Mesenchymal stem cell (in vitro differentiated cells and primary cell): Measurements from ENCODE around the gene OSM.

Source experiments
- DNase-seq: peaks from one replicate; pipeline ENCODE4 v3.0.0-alpha.2; 2013
- H2AFZ ChIP-seq: one replicate; pipeline ENCODE4 v1.6.1; 2013; ENCODE audit warnings: low read depth, mild to moderate bottlenecking, control low read depth, inconsistent platforms, low read length, moderate library complexity
- H2AK5ac ChIP-seq: 2 replicates; pipeline ENCODE4 v1.6.1; 2013; ENCODE audit warnings: low read length, moderate library complexity, mild to moderate bottlenecking, inconsistent platforms; ENCODE audit not compliant: severe bottlenecking
- H2BK120ac ChIP-seq: one replicate; pipeline ENCODE4 v1.6.1; 2013; ENCODE audit warnings: low read depth, mild to moderate bottlenecking, inconsistent platforms, low read length, moderate library complexity
- H2BK12ac ChIP-seq, 2 experiments: one replicate each; pipeline ENCODE4 v1.6.1; 2013; ENCODE audit warnings: inconsistent platforms in 2 of 2, low read length in 2 of 2, mild to moderate bottlenecking in 2 of 2, moderate library complexity in 2 of 2, control low read depth in 1 of 2
- H2BK15ac ChIP-seq: one replicate; pipeline ENCODE4 v1.6.1; 2013; ENCODE audit warnings: mild to moderate bottlenecking, low read depth, inconsistent platforms; ENCODE audit not compliant: poor library complexity, severe bottlenecking
- H2BK5ac ChIP-seq: 2 replicates; pipeline ENCODE4 v1.6.1; 2013; ENCODE audit warnings: low read depth, mild to moderate bottlenecking, low read length, control low read depth, inconsistent platforms; ENCODE audit not compliant: poor library complexity, severe bottlenecking
- H3K14ac ChIP-seq, 2 experiments: one replicate each; pipeline ENCODE4 v1.6.1; 2013; ENCODE audit warnings: inconsistent platforms in 2 of 2, low read length in 2 of 2, control low read depth in 1 of 2, mild to moderate bottlenecking in 1 of 2, moderate library complexity in 1 of 2
- H3K18ac ChIP-seq, 2 experiments: one replicate each; pipeline ENCODE4 v1.6.1; 2013; ENCODE audit warnings: inconsistent platforms in 2 of 2, low read length in 2 of 2, control low read depth in 1 of 2, low read depth in 1 of 2, mild to moderate bottlenecking in 1 of 2
- H3K23ac ChIP-seq, 2 experiments: one replicate each; pipeline ENCODE4 v1.6.1; 2013; ENCODE audit warnings: inconsistent platforms in 2 of 2, low read length in 2 of 2, mild to moderate bottlenecking in 2 of 2, moderate library complexity in 2 of 2, control low read depth in 1 of 2
- H3K27ac ChIP-seq: 2 replicates; pipeline ENCODE4 v1.5.1; 2013; ENCODE audit warnings: mild to moderate bottlenecking, moderate library complexity, low read length, control low read depth, inconsistent platforms; ENCODE audit not compliant: poor library complexity, severe bottlenecking
- H3K27me3 ChIP-seq, 2 experiments: 2 replicates each; pipeline versions ENCODE4 v1.6.1 to v1.7.0; 2013; ENCODE audit warnings: low read length in 2 of 2, mild to moderate bottlenecking in 2 of 2, moderate library complexity in 2 of 2, control low read depth in 1 of 2, inconsistent platforms in 1 of 2; ENCODE audit not compliant: control insufficient read depth in 1 of 2, insufficient read depth in 1 of 2
- H3K36me3 ChIP-seq, 2 experiments: 2 replicates each; pipeline versions ENCODE4 v1.6.1 to v1.7.0; 2013; ENCODE audit warnings: low read length in 2 of 2, control low read depth in 1 of 2, inconsistent platforms in 1 of 2, low read depth in 1 of 2, mild to moderate bottlenecking in 1 of 2; ENCODE audit not compliant: insufficient read depth in 2 of 2, control insufficient read depth in 1 of 2
- H3K4ac ChIP-seq, 2 experiments: one replicate each; pipeline ENCODE4 v1.6.1; 2013; ENCODE audit warnings: inconsistent platforms in 2 of 2, low read length in 2 of 2, mild to moderate bottlenecking in 2 of 2, moderate library complexity in 2 of 2, control low read depth in 1 of 2, low read depth in 1 of 2
- H3K4me1 ChIP-seq: 2 replicates; pipeline ENCODE4 v1.6.1; 2013; ENCODE audit warnings: low read depth, low read length, control low read depth; ENCODE audit not compliant: control insufficient read depth, insufficient read depth
- H3K4me2 ChIP-seq: 2 replicates; pipeline ENCODE4 v1.6.1; 2013; ENCODE audit warnings: low read length, mild to moderate bottlenecking, inconsistent platforms; ENCODE audit not compliant: poor library complexity, severe bottlenecking
- H3K4me3 ChIP-seq, 2 experiments: 2 replicates each; pipeline versions ENCODE4 v1.5.1 to v1.7.0; 2013; ENCODE audit warnings: low read length in 2 of 2, mild to moderate bottlenecking in 2 of 2, control low read depth in 1 of 2, low read depth in 1 of 2; ENCODE audit not compliant: insufficient read depth in 1 of 2
- H3K79me1 ChIP-seq: replicated peaks from 2 replicates; pipeline ENCODE4 v1.6.1; 2013; ENCODE audit warnings: mild to moderate bottlenecking, control low read depth, low read length, inconsistent platforms; ENCODE audit not compliant: poor library complexity, severe bottlenecking
- H3K9ac ChIP-seq: 2 replicates; pipeline ENCODE4 v1.7.0; 2013; ENCODE audit warnings: mild to moderate bottlenecking, low read length, moderate library complexity
- H3K9me3 ChIP-seq: 2 replicates; pipeline ENCODE4 v1.7.0; 2013; ENCODE audit warnings: mild to moderate bottlenecking, low read length; ENCODE audit not compliant: control insufficient read depth
- H4K8ac ChIP-seq: one replicate; pipeline ENCODE4 v1.6.1; 2013; ENCODE audit warnings: inconsistent platforms, mild to moderate bottlenecking, low read length, moderate library complexity
- H4K91ac ChIP-seq: one replicate; pipeline ENCODE4 v1.6.1; 2013; ENCODE audit warnings: mild to moderate bottlenecking, low read length, inconsistent platforms
- WGBS: methylation state at CpG from one replicate; pipeline ENCODE4 v1.1.7; 2013; ENCODE audit warnings: mixed read lengths; 5-methylcytosine and 5-hydroxymethylcytosine counted together

The OSM gene

DNA sequence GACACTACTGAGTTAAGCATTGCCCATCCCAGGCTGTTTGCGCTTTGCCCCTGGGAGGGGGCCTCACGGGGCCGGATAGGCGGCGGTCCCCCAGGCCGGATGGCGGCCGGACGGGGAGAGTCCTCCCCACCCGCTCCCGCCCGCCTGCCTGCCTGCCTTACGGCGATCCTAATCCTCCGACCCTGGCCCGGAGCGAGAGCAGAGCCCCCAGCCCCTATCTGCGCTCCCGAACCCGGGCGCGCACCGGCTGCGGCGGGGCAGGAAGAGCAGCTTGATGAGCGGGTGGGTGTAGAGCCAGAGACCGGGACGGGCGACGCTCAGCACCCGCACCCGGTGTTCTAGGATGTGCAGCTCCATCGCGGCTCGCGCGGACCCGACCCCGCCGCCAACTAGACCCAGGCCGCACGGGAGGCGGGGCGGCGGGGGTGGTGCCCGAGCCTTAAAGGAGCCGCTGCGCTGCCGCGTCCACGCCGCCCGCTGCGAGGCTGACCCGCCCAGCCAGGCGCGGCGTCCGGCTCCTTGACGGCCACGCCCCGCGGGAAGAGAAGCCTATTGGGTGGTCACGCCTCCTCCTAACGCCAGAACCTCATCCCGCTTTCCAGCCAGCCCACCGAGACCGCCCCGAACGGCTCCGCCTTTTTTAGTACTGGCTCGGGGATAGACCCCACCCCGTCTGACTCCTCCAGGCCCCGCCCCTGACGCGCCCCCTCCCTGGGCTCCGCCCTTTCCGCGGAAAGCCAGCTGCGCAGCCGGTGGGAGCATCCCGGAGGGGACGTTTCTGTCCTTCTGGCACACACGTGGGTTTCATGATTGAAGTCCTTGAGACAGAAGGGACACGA is 22.7 kb upstream of the OSM start, which contains the start of gene CASTOR1:
CASTOR1 (minus strand) TSS at position 365 of the 839 bp plus-strand sequence; CDS start at position 357, 8 bp downstream.
- Histone ChIP-seq H3K27me3 (no peaks in the 10 kb centered on the region), H2BK120ac (no peak within 1 kb of the TSS), H3K9ac (peak within 1 kb of the TSS; percentile 91), H2AFZ (peak within 1 kb of the TSS; percentile 75), H3K4ac (peak within 1 kb of the TSS; percentile 24 to 75), H2BK5ac (peak within 1 kb of the TSS; percentile 48), H2AK5ac (peak within 1 kb of the TSS; percentile 78), H3K27ac (peak within 1 kb of the TSS; percentile 75), H2BK12ac (peak within 1 kb of the TSS in 1 of 2 experiments; percentile 40), H3K18ac (peak within 1 kb of the TSS; percentile 40 to 79), H2BK15ac (no peak within 1 kb of the TSS), H4K91ac (peak within 1 kb of the TSS; percentile 15), H3K14ac (peak within 1 kb of the TSS in 1 of 2 experiments; percentile 73), H3K9me3 (no peaks in the 10 kb centered on the region), H4K8ac (no peak within 1 kb of the TSS), H3K79me1 (peaks cover 16% of the 10 kb centered on the region), H3K36me3 (peaks cover 49 to 65% of the 10 kb centered on the region in 2 experiments), H3K4me1 (peaks cover 36% of the 10 kb centered on the region), H3K4me3 (peak within 1 kb of the TSS; percentile 87 to 92), H3K4me2 (peak within 1 kb of the TSS; percentile 82), H3K23ac (no peak within 1 kb of the TSS)
- DNase-seq: peak; percentile 98
- under 1% methylated on average over 82 of the region's 85 CpGs for WGBS

DNA sequence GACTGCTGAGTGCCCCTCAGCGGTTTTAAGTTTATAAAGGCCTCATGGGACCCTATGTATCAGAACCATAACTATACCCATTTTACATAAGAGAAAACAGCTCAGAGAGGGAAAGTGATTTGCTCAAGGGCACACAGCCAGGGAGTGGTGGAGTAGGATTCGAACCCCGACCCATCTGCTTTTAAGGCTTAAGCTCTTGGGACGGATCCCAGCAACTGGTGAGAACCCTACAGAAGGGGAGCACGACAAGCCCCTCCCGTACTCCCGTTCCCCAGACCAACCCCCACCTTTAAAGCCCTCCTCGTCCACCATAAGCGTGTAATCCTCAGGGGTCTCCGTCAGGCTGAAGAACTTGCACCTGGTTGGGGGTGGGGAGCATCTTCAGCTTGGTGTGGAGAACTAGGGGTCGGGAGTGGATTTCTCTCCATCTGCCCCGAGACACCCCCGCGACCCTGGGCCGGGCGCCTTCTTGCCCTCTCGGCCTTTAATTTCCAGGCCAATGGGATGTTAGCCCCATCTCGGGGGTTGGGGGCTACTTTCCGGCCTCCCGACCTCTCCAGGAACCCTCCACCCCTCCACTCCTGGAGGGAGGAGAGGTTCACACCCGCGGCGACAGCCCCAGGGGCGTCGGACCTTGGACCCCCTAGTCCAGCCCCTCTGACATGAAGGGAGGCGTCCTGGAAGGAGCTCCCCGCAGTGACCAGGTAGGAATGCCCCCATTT is 21.9 kb upstream of the OSM start:
- Histone ChIP-seq H2BK15ac (no peak overlapping the region), H2BK5ac (peak overlapping the region; percentile 48), H3K4me1 (peaks cover 38% of the 10 kb centered on the region), H3K4me2 (peak overlapping the region; percentile 82), H2AFZ (no peak overlapping the region), H3K9ac (peak overlapping the region; percentile 91), H2BK120ac (no peak overlapping the region), H4K91ac (peak overlapping the region; percentile 15), H3K27me3 (no peaks in the 10 kb centered on the region), H2AK5ac (peak overlapping the region; percentile 78), H3K27ac (peak overlapping the region; percentile 75), H3K79me1 (peaks cover 13% of the 10 kb centered on the region), H3K4ac (peak overlapping the region; percentile 24 to 75), H3K14ac (peak overlapping the region in 1 of 2 experiments; percentile 14), H3K36me3 (peaks cover 41 to 64% of the 10 kb centered on the region in 2 experiments), H3K4me3 (peak overlapping the region; percentile 87 to 92), H3K18ac (peak overlapping the region; percentile 33 to 79), H4K8ac (no peak overlapping the region), H3K23ac (no peak overlapping the region), H3K9me3 (no peaks in the 10 kb centered on the region), H2BK12ac (peak overlapping the region in 1 of 2 experiments; percentile 40)
- WGBS: 16% methylated on average over 23 of the region's 27 CpGs
- no peak for DNase-seq

DNA sequence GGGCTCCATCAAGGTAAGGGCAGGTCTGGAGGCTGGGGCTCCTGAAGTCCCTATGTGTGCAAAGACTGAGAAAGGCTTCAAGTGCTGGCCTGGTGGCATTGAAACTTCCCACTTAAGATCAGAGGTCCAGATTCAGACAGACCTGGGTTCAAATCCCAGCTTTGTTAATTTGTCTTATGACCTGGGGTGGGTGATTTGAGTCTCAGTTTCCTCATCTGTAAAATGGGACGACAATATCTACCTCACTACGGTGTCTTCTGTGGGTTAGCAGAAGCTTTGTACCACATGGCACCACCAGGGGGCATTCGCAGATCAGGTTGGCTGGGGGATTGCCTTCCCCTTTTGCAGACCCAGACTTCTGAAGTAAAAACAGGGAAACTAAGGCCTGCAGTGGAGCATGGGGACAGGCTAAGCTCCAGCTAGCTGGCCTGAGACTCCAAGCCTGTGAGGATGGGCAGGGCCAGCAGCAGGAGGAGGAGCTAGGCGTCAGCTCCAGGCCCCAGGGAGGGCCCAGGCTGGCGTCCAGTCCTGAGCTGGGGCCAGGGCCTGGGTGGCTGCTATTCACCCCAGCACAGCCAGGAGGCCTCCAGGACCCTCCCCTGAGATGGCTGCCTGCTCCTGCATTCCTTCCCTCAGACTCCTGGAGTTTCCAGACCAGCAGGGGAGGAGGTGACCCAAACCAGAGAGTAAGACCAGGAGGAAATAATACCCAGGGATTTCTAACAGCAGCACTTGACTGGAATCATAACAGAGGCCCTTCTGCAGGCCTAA is 21.2 kb upstream of the OSM start:
- no peak overlapping the region for H2BK12ac ChIP-seq
- peaks cover 45% of the 10 kb centered on the region for H3K4me1 ChIP-seq
- no peak overlapping the region for H3K23ac ChIP-seq
- no peak overlapping the region for H3K14ac ChIP-seq
- H3K4ac ChIP-seq: no peak overlapping the region
- WGBS: 41% methylated on average over 5 of the region's 5 CpGs
- H3K79me1 ChIP-seq: peaks cover 11% of the 10 kb centered on the region
- no peaks in the 10 kb centered on the region for H3K9me3 ChIP-seq
- H3K27ac ChIP-seq: peak overlapping the region; percentile 75
- DNase-seq: peak; percentile 96
- H3K9ac ChIP-seq: peak overlapping the region; percentile 91
- no peak overlapping the region for H2AFZ ChIP-seq
- peaks cover 33 to 64% of the 10 kb centered on the region in 2 experiments for H3K36me3 ChIP-seq
- H3K18ac ChIP-seq: no peak overlapping the region
- H2BK15ac ChIP-seq: no peak overlapping the region
- no peaks in the 10 kb centered on the region for H3K27me3 ChIP-seq
- H3K4me3 ChIP-seq: peak overlapping the region in 1 of 2 experiments; percentile 92
- H4K91ac ChIP-seq: no peak overlapping the region
- H3K4me2 ChIP-seq: peak overlapping the region; percentile 82
- no peak overlapping the region for H4K8ac ChIP-seq
- H2AK5ac ChIP-seq: no peak overlapping the region
- no peak overlapping the region for H2BK5ac ChIP-seq
- no peak overlapping the region for H2BK120ac ChIP-seq
